OCI-LY7 (cell line): ENCODE data around the gene DDA1. TPM values are rescaled to one million over a fixed set of nuclear protein-coding genes. Genes with fewer than 3 reads are reported as not detected.

ENCODE experiments used
- Bru-seq: library from RNA; stranded (reverse); fragments of 400-500 nt; gene quantifications from one replicate; lab custom pipeline; 2021; lab: Mats Ljungman, UMichigan
- BruChase-seq, 2 experiments: library from RNA; stranded (reverse); fragments of 400-500 nt; gene quantifications; one replicate each; lab custom pipeline; 2021; lab: Mats Ljungman, UMichigan
- BruUV-seq: library from RNA; stranded (reverse); fragments of 400-500 nt; replicated peaks from 2 replicates; lab custom pipeline; 2021; lab: Mats Ljungman, UMichigan
- CTCF ChIA-PET: fragments of 300-600 bp; sonication (Branson Sonifier 250); formaldehyde crosslinking; loops from one replicate; lab custom pipeline; 2022; ENCODE audit warnings: antibody characterized with exemption; ENCODE audit not compliant: unreplicated experiment; lab: Charles Lee
- POLR2A ChIA-PET: fragments of 300-600 bp; sonication (Branson Sonifier 250); formaldehyde crosslinking; loops from one replicate; lab custom pipeline; 2022; ENCODE audit warnings: antibody characterized with exemption; lab: Charles Lee
- DNase-seq: peaks from one replicate; pipeline ENCODE4 v3.0.0-alpha.2; 2015; ENCODE audit warnings: low spot score
- H2AFZ ChIP-seq: fragments of 200-600 bp; sonication (generic), shearing (Covaris generic); 2 replicates; pipeline ENCODE4 v1.6.1; 2014; ENCODE audit warnings: mild to moderate bottlenecking, antibody characterized with exemption, low read length, moderate library complexity
- H3K27ac ChIP-seq: fragments of 200-600 bp; sonication (generic); 2 replicates; pipeline ENCODE4 v1.5.1; 2014; ENCODE audit warnings: mixed run types, low read depth, mild to moderate bottlenecking, moderate library complexity, low read length, inconsistent platforms; ENCODE audit not compliant: poor library complexity, severe bottlenecking
- H3K36me3 ChIP-seq: fragments of 200-600 bp; sonication (generic); 2 replicates; pipeline ENCODE4 v1.6.1; 2014; ENCODE audit warnings: mild to moderate bottlenecking, antibody characterized with exemption, low read length, moderate library complexity, mixed read lengths; ENCODE audit not compliant: insufficient read depth
- H3K4me1 ChIP-seq: fragments of 200-600 bp; sonication (generic); 2 replicates; pipeline ENCODE4 v1.5.1; 2014; ENCODE audit warnings: mild to moderate bottlenecking, low read length; ENCODE audit not compliant: insufficient read depth, poor library complexity, severe bottlenecking
- H3K4me2 ChIP-seq: fragments of 200-600 bp; sonication (generic); 2 replicates; pipeline ENCODE4 v1.6.1; 2014; ENCODE audit warnings: mild to moderate bottlenecking, low read length
- H3K4me3 ChIP-seq: fragments of 200-600 bp; sonication (generic); 2 replicates; pipeline ENCODE4 v1.5.1; 2014; ENCODE audit warnings: mild to moderate bottlenecking, low read depth, low read length; ENCODE audit not compliant: poor library complexity, severe bottlenecking
- H3K79me2 ChIP-seq: fragments of 200-600 bp; sonication (generic); 2 replicates; pipeline ENCODE4 v1.6.1; 2016; ENCODE audit warnings: low read depth, mild to moderate bottlenecking, low read length, moderate library complexity, mixed read lengths; ENCODE audit not compliant: insufficient read depth
- H3K9me2 ChIP-seq: fragments of 200-600 bp; sonication (generic); 2 replicates; pipeline ENCODE4 v1.6.1; 2016; ENCODE audit warnings: mild to moderate bottlenecking, low read length, mixed read lengths; ENCODE audit not compliant: insufficient read depth
- H3K9me3 ChIP-seq: fragments of 200-600 bp; sonication (generic); 2 replicates; pipeline ENCODE4 v1.6.1; 2014; ENCODE audit warnings: mild to moderate bottlenecking, mixed run types, low read length, mixed read lengths
- H4K20me1 ChIP-seq: fragments of 200-600 bp; sonication (generic); 2 replicates; pipeline ENCODE4 v1.6.1; 2014; ENCODE audit warnings: mild to moderate bottlenecking, antibody characterized with exemption, low read length, moderate library complexity, mixed read lengths; ENCODE audit not compliant: insufficient read depth
- CTCF ChIP-seq: fragments of 200-600 bp; sonication (generic); conservative IDR thresholded peaks from 2 replicates; pipeline ENCODE4 v1.5.1; 2014; ENCODE audit warnings: mild to moderate bottlenecking, antibody characterized with exemption, low read length, moderate library complexity, mixed read lengths
- EZH2phosphoT487 ChIP-seq: fragments of 200-600 bp; sonication (generic); IDR thresholded peaks from 2 replicates; pipeline ENCODE4 v1.6.1; 2018; ENCODE audit warnings: low read depth, borderline replicate concordance, mild to moderate bottlenecking, mixed run types, antibody characterized with exemption, low read length, moderate library complexity, mixed read lengths
- intact Hi-C: fragments of 100-400 bp; cut with micrococcal nuclease; formaldehyde crosslinking; loops from one replicate; pipeline ENCODE4 v1.10.0; 2022; ENCODE audit not compliant: unreplicated experiment
- long read RNA-seq: library from polyadenylated mRNA; stranded (forward); transcript quantifications from one replicate; pipeline ENCODE4 v2.0.0, GENCODE V29; 2022
- total RNA-seq, 2 experiments: library from RNA; depleted of rRNA in 1 of 2; stranded (reverse); fragments of >200 nt in 1 of 2; shearing (Covaris generic) in 1 of 2; gene quantifications; 2 replicates each; pipeline ENCODE4 v1.2.3, GENCODE V29; 2014 to 2022

DDA1 gene
- total RNA-seq (2014; rRNA removed; shearing (Covaris generic)) (36.6 and 39.2 TPM in 2 replicates), total RNA-seq (2022) (48.8 and 57.9 TPM in 2 replicates), Bru-seq, nascent RNA (percentile 59 among the genes with signal in this experiment), BruChase-seq, experiment 1, labeled RNA remaining after a 6-hour chase (percentile 72 among the genes with signal in this experiment), BruChase-seq, experiment 2, labeled RNA remaining after a 2-hour chase (percentile 79 among the genes with signal in this experiment)
- long read RNA-seq, full-length matches to known transcripts, result 94 of 124 reads
- long read RNA-seq, partial matches to known transcripts, result 21 of 124 reads
- long read RNA-seq, other reads (novel, unspliced or antisense), result 9 of 124 reads

- H3K27ac ChIP-seq, result peak within 1 kb of the TSS; percentile 40
- H2AFZ ChIP-seq, result no peak within 1 kb of the TSS
- H4K20me1 ChIP-seq, result 0 out of 2 replicates have a peak, but pooled peaks cover 5% of the 10 kb centered on the region
- H3K79me2 ChIP-seq, result peaks cover 31% of the 10 kb centered on the region
- ChIA-PET CTCF (interaction anchor here (0.7 to 1.0 kb wide), 4 partner anchors 16 to 94 kb away, joined by 3 to 8 read pairs (median 4); partner anchors contain the start of gene USE1), POLR2A (interaction anchor here (0.6 to 2.4 kb wide), 7 partner anchors 8 to 96 kb away, joined by 3 to 15 read pairs (median 5); partner anchors contain the start of genes BABAM1 and BST2)
- peaks cover 21% of the 10 kb centered on the region for H3K36me3 ChIP-seq
- H3K4me1 ChIP-seq, result peaks cover 29% of the 10 kb centered on the region
- intact Hi-C loops, result loop anchor here (1.0 to 5.0 kb wide), 2 partner anchors 25 to 443 kb away; partner anchors contain the start of genes ANO8 and FCHO1
- H3K9me3 ChIP-seq, result no peaks in the 10 kb centered on the region
- H3K9me2 ChIP-seq, result no peaks in the 10 kb centered on the region
- peak within 1 kb of the TSS; percentile 94 for H3K4me3 ChIP-seq
- H3K4me2 ChIP-seq, result peak within 1 kb of the TSS; percentile 75
- no peak for TF ChIP-seq CTCF
- TF ChIP-seq EZH2phosphoT487, result no peak
- TSS peak; percentile 52 for BruUV-seq
- DNase-seq, result peak; percentile 100
These were observed at the start of gene DDA1 for GRCh38 chr19:17309198-17309964. Gene DDA1 (plus strand): TSS chr19:17309563. CDS start chr19:17309655, 92 bp downstream.

- TF ChIP-seq CTCF (no peak), EZH2phosphoT487 (no peak)
- intact Hi-C loops, result no loop called here
- no peak overlapping the region for H3K4me3 ChIP-seq
- POLR2A ChIA-PET, result interaction anchor here (0.5 to 0.6 kb wide), 2 partner anchors 11 to 169 kb away, joined by 3 to 4 read pairs; no protein-coding TSS in a partner anchor
- no peaks in the 10 kb centered on the region for H3K79me2 ChIP-seq
- DNase-seq, result no peak
- no peaks in the 10 kb centered on the region for H3K9me3 ChIP-seq
- no peak overlapping the region for H3K4me2 ChIP-seq
- peaks cover 28% of the 10 kb centered on the region for H3K4me1 ChIP-seq
- H2AFZ ChIP-seq, result no peak overlapping the region
- CTCF ChIA-PET, result no interaction called here
- H3K36me3 ChIP-seq, result no peaks in the 10 kb centered on the region
- BruUV-seq, result no TSS peak
- H3K9me2 ChIP-seq, result no peaks in the 10 kb centered on the region
- no peak overlapping the region for H3K27ac ChIP-seq
- no peaks in the 10 kb centered on the region for H4K20me1 ChIP-seq
These were observed 49.4 kb upstream of the DDA1 start for GRCh38 chr19:17259934-17260333.
